22Rv1 (cell line): ENCODE results near the gene VRK3.

Experiments used
- CTCF ChIP-seq: fragments of 450-650 bp; IDR thresholded peaks from 2 replicates; pipeline ENCODE4 v1.5.1; 2017; ENCODE audit warnings: mild to moderate bottlenecking
- ZFX ChIP-seq: fragments of 450-650 bp; IDR thresholded peaks from 2 replicates; pipeline ENCODE4 v1.6.1; 2017; ENCODE audit warnings: antibody characterized with exemption, borderline replicate concordance

GRCh38 chr19:49950590-49950948 is 74.6 kb downstream of the VRK3 start:
- TF ChIP-seq CTCF, result no peak
- TF ChIP-seq ZFX, result no peak
